OCI-LY7 (cell line): ENCODE measurements around the gene HS3ST2. TPM values are rescaled to one million over a fixed set of nuclear protein-coding genes. Genes with fewer than 3 reads are reported as not detected.
"Not testable (repeated sequence)": the region's sequence is repeated elsewhere in the genome, so short reads cannot be mapped to it uniquely, and the experiment has no call there.

Source experiments
- BruUV-seq: library from RNA; stranded (reverse); fragments of 400-500 nt; replicated peaks from 2 replicates; lab custom pipeline; 2021; lab: Mats Ljungman, UMichigan
- CTCF ChIA-PET: fragments of 300-600 bp; sonication (Branson Sonifier 250); formaldehyde crosslinking; loops from one replicate; lab custom pipeline; 2022; ENCODE audit warnings: antibody characterized with exemption; ENCODE audit not compliant: unreplicated experiment; lab: Charles Lee
- POLR2A ChIA-PET: fragments of 300-600 bp; sonication (Branson Sonifier 250); formaldehyde crosslinking; loops from one replicate; lab custom pipeline; 2022; ENCODE audit warnings: antibody characterized with exemption; lab: Charles Lee
- DNase-seq: peaks from one replicate; pipeline ENCODE4 v3.0.0-alpha.2; 2015; ENCODE audit warnings: low spot score
- H2AFZ ChIP-seq: fragments of 200-600 bp; sonication (generic), shearing (Covaris generic); 2 replicates; pipeline ENCODE4 v1.6.1; 2014; ENCODE audit warnings: mild to moderate bottlenecking, antibody characterized with exemption, low read length, moderate library complexity
- H3K27ac ChIP-seq: fragments of 200-600 bp; sonication (generic); 2 replicates; pipeline ENCODE4 v1.5.1; 2014; ENCODE audit warnings: mixed run types, low read depth, mild to moderate bottlenecking, moderate library complexity, low read length, inconsistent platforms; ENCODE audit not compliant: poor library complexity, severe bottlenecking
- H3K36me3 ChIP-seq: fragments of 200-600 bp; sonication (generic); 2 replicates; pipeline ENCODE4 v1.6.1; 2014; ENCODE audit warnings: mild to moderate bottlenecking, antibody characterized with exemption, low read length, moderate library complexity, mixed read lengths; ENCODE audit not compliant: insufficient read depth
- H3K4me1 ChIP-seq: fragments of 200-600 bp; sonication (generic); 2 replicates; pipeline ENCODE4 v1.5.1; 2014; ENCODE audit warnings: mild to moderate bottlenecking, low read length; ENCODE audit not compliant: insufficient read depth, poor library complexity, severe bottlenecking
- H3K4me2 ChIP-seq: fragments of 200-600 bp; sonication (generic); 2 replicates; pipeline ENCODE4 v1.6.1; 2014; ENCODE audit warnings: mild to moderate bottlenecking, low read length
- H3K4me3 ChIP-seq: fragments of 200-600 bp; sonication (generic); 2 replicates; pipeline ENCODE4 v1.5.1; 2014; ENCODE audit warnings: mild to moderate bottlenecking, low read depth, low read length; ENCODE audit not compliant: poor library complexity, severe bottlenecking
- H3K79me2 ChIP-seq: fragments of 200-600 bp; sonication (generic); 2 replicates; pipeline ENCODE4 v1.6.1; 2016; ENCODE audit warnings: low read depth, mild to moderate bottlenecking, low read length, moderate library complexity, mixed read lengths; ENCODE audit not compliant: insufficient read depth
- H3K9me2 ChIP-seq: fragments of 200-600 bp; sonication (generic); 2 replicates; pipeline ENCODE4 v1.6.1; 2016; ENCODE audit warnings: mild to moderate bottlenecking, low read length, mixed read lengths; ENCODE audit not compliant: insufficient read depth
- H3K9me3 ChIP-seq: fragments of 200-600 bp; sonication (generic); 2 replicates; pipeline ENCODE4 v1.6.1; 2014; ENCODE audit warnings: mild to moderate bottlenecking, mixed run types, low read length, mixed read lengths
- H4K20me1 ChIP-seq: fragments of 200-600 bp; sonication (generic); 2 replicates; pipeline ENCODE4 v1.6.1; 2014; ENCODE audit warnings: mild to moderate bottlenecking, antibody characterized with exemption, low read length, moderate library complexity, mixed read lengths; ENCODE audit not compliant: insufficient read depth
- EZH2phosphoT487 ChIP-seq: fragments of 200-600 bp; sonication (generic); IDR thresholded peaks from 2 replicates; pipeline ENCODE4 v1.6.1; 2018; ENCODE audit warnings: low read depth, borderline replicate concordance, mild to moderate bottlenecking, mixed run types, antibody characterized with exemption, low read length, moderate library complexity, mixed read lengths
- intact Hi-C: fragments of 100-400 bp; cut with micrococcal nuclease; formaldehyde crosslinking; loops from one replicate; pipeline ENCODE4 v1.10.0; 2022; ENCODE audit not compliant: unreplicated experiment
- total RNA-seq, 2 experiments: library from RNA; depleted of rRNA in 1 of 2; stranded (reverse); fragments of >200 nt in 1 of 2; shearing (Covaris generic) in 1 of 2; gene quantifications; 2 replicates each; pipeline ENCODE4 v1.2.3, GENCODE V29; 2014 to 2022
- TF ChIP-seq, protein P1 (sequence below): fragments of 200-600 bp; sonication (generic); conservative IDR thresholded peaks from 2 replicates; pipeline ENCODE4 v1.5.1; 2014; ENCODE audit warnings: mild to moderate bottlenecking, antibody characterized with exemption, low read length, moderate library complexity, mixed read lengths

HS3ST2 gene
- total RNA-seq, 2 experiments from 2014 or later = not detected

- ChIA-PET POLR2A (no interaction called here), CTCF (no interaction called here)
- Histone ChIP-seq H3K4me3 (no peak overlapping the region), H3K79me2 (no peaks in the 10 kb centered on the region), H4K20me1 (no peaks in the 10 kb centered on the region), H3K9me3 (no peaks in the 10 kb centered on the region), H3K4me2 (no peak overlapping the region), H3K27ac (no peak overlapping the region), H3K36me3 (no peaks in the 10 kb centered on the region), H3K9me2 (no peaks in the 10 kb centered on the region), H2AFZ (no peak overlapping the region), H3K4me1 (no peaks in the 10 kb centered on the region)
- intact Hi-C loops = no loop called here
- no peak for DNase-seq
- BruUV-seq = no TSS peak
- no peak for TF ChIP-seq EZH2phosphoT487
- TF ChIP-seq, protein P1, sequence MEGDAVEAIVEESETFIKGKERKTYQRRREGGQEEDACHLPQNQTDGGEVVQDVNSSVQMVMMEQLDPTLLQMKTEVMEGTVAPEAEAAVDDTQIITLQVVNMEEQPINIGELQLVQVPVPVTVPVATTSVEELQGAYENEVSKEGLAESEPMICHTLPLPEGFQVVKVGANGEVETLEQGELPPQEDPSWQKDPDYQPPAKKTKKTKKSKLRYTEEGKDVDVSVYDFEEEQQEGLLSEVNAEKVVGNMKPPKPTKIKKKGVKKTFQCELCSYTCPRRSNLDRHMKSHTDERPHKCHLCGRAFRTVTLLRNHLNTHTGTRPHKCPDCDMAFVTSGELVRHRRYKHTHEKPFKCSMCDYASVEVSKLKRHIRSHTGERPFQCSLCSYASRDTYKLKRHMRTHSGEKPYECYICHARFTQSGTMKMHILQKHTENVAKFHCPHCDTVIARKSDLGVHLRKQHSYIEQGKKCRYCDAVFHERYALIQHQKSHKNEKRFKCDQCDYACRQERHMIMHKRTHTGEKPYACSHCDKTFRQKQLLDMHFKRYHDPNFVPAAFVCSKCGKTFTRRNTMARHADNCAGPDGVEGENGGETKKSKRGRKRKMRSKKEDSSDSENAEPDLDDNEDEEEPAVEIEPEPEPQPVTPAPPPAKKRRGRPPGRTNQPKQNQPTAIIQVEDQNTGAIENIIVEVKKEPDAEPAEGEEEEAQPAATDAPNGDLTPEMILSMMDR = no peak
Measured at GRCh38 chr16:22838681-22839080, 24.7 kb downstream of the HS3ST2 start.

GRCh38 chr16:22842031-22842430 lies 28.1 kb downstream of the HS3ST2 start:
- H2AFZ ChIP-seq, H3K4me1 ChIP-seq, H3K4me3 ChIP-seq, H4K20me1 ChIP-seq, DNase-seq, H3K9me3 ChIP-seq, H3K36me3 ChIP-seq, intact Hi-C loops, H3K27ac ChIP-seq, H3K9me2 ChIP-seq, BruUV-seq, CTCF ChIA-PET, H3K79me2 ChIP-seq, H3K4me2 ChIP-seq: not testable (repeated sequence)
- POLR2A ChIA-PET = interaction anchor here (0.7 kb wide), 2 partner anchors 50 to 87 kb away, joined by 3 to 4 read pairs; no protein-coding TSS in a partner anchor

GRCh38 chr16:22843122-22843521 lies 29.2 kb downstream of the HS3ST2 start:
- no peaks in the 10 kb centered on the region for H3K36me3 ChIP-seq
- H3K27ac ChIP-seq = no peak overlapping the region
- H3K9me3 ChIP-seq = no peaks in the 10 kb centered on the region
- ChIA-PET CTCF (no interaction called here), POLR2A (interaction anchor here (0.6 kb wide), 1 partner anchor 541 kb away, joined by 3 read pairs; no protein-coding TSS in a partner anchor)
- H3K4me1 ChIP-seq = no peaks in the 10 kb centered on the region
- TF ChIP-seq, protein P1 = no peak
- TF ChIP-seq EZH2phosphoT487 = no peak
- H3K4me3 ChIP-seq = no peak overlapping the region
- H3K9me2 ChIP-seq = no peaks in the 10 kb centered on the region
- no peaks in the 10 kb centered on the region for H3K79me2 ChIP-seq
- BruUV-seq = no TSS peak
- H4K20me1 ChIP-seq = no peaks in the 10 kb centered on the region
- no peak overlapping the region for H3K4me2 ChIP-seq
- H2AFZ ChIP-seq = no peak overlapping the region
- intact Hi-C loops = no loop called here
- no peak for DNase-seq
